ENCODE measurements around the gene TMC6.

- TF ChIP-seq CTCF (conservative IDR thresholded peaks at IDR 0.05) (no peak), ZFX (IDR thresholded peaks at IDR 0.05) (no peak)
Observed at GRCh38 chr17:78088529-78088928, 40.0 kb downstream of the TMC6 start.
